ENCODE measurements around the gene ZNF254. TPM values are rescaled to one million over a fixed set of nuclear protein-coding genes. Genes with fewer than 3 reads are reported as not detected.

The ZNF254 gene
- total and polyA plus RNA-seq, 2 of the 4 experiments (the other 2 are of a cell fraction): 4.4 to 8.8 TPM

- H4K91ac ChIP-seq (ENCODE audit: insufficient read depth, low read depth, low read length): no peak overlapping the region
- no peak overlapping the region for H2AK9ac ChIP-seq (replicated peaks; ENCODE audit: low read depth, low read length, poor library complexity)
- H2BK5ac ChIP-seq (ENCODE audit: low read depth, low read length, poor library complexity, severe bottlenecking): peak overlapping the region; percentile 62
- H3K27me3 ChIP-seq (ENCODE audit: control insufficient read depth, insufficient read depth, low read length): no peaks in the 10 kb centered on the region
- intact Hi-C loops (cut with micrococcal nuclease) (loop anchor here (1.0 kb wide), 1 partner anchor 53 kb away; the partner anchor contains the start of gene ZNF254), dilution Hi-C loops (cut with HindIII; ENCODE audit: low sequenced_read_pairs, unreplicated experiment) (no loop called here), in situ Hi-C loops (cut with MboI; ENCODE audit: low sequenced_read_pairs) (loop anchor here (25.0 kb wide), 1 partner anchor 778 kb away; no protein-coding TSS in a partner anchor)
- no peak overlapping the region for H2BK15ac ChIP-seq (ENCODE audit: low read depth, low read length)
- ChIA-PET CTCF (no interaction called here), POLR2A (ENCODE audit: unreplicated experiment) (no interaction called here)
- H3K9me3 ChIP-seq (ENCODE audit: control insufficient read depth, insufficient read depth, low read length): peaks cover 25% of the 10 kb centered on the region
- H3K56ac ChIP-seq (ENCODE audit: extremely low read depth, insufficient read depth, low read length): no peak overlapping the region
- no peak overlapping the region for H3K4me3 ChIP-seq (ENCODE audit: insufficient read depth, low read depth, low read length)
- H3K18ac ChIP-seq (ENCODE audit: low read depth, low read length): no peak overlapping the region
- no peak overlapping the region for H3K14ac ChIP-seq (replicated peaks; ENCODE audit: low read depth, low read length)
- H3K36me3 ChIP-seq (ENCODE audit: control insufficient read depth, insufficient read depth, low read length): peaks cover 12% of the 10 kb centered on the region
- no peak overlapping the region for H4K5ac ChIP-seq (ENCODE audit: low read depth, low read length)
- no peak overlapping the region for H2AK5ac ChIP-seq (ENCODE audit: low read depth, low read length)
- no peak for DNase-seq
- no peak overlapping the region for H4K8ac ChIP-seq (ENCODE audit: low read depth in 2 of 2, low read length in 2 of 2)
- TF ChIP-seq MAZ (IDR thresholded peaks at IDR 0.05; ENCODE audit: borderline replicate concordance, low read depth, low read length): no peak
- TF ChIP-seq MAFK (IDR thresholded peaks at IDR 0.05; ENCODE audit: low read depth, low read length): peak; percentile 91
- TF ChIP-seq ELK1 (IDR thresholded peaks at IDR 0.05; ENCODE audit: borderline replicate concordance, low read depth, low read length): no peak
- peaks cover 2% of the 10 kb centered on the region; the same call in 1 of the 2 replicates for H3K4me1 ChIP-seq (ENCODE audit: control insufficient read depth, insufficient read depth, low read length)
- no peak overlapping the region for H3K27ac ChIP-seq (ENCODE audit: insufficient read depth, low read length)
- no peak overlapping the region for H2BK20ac ChIP-seq (ENCODE audit: low read depth, low read length)
- H3K9me1 ChIP-seq (ENCODE audit: insufficient read depth, low read length): no peaks in the 10 kb centered on the region
- no peak overlapping the region for H3K23ac ChIP-seq (ENCODE audit: low read depth, low read length)
- H2BK120ac ChIP-seq (ENCODE audit: low read depth, low read length): no peak overlapping the region
- peaks cover 5 to 6% of the 10 kb centered on the region in 2 experiments; a peak in 2 of 4 replicates for H3K79me1 ChIP-seq (ENCODE audit: low read depth in 1 of 2, low read length in 2 of 2)
- no peaks in the 10 kb centered on the region for H4K20me1 ChIP-seq (ENCODE audit: insufficient read depth, low read length)
- BruUV-seq (replicated peaks): no TSS peak
- H2AFZ ChIP-seq (replicated peaks; ENCODE audit: low read length, poor library complexity): no peak overlapping the region
- ATAC-seq (ENCODE audit: low read depth): no peak
- no peak overlapping the region for H3K9ac ChIP-seq (ENCODE audit: low read depth, low read length)
- H3K4ac ChIP-seq (ENCODE audit: low read depth, low read length): no peak overlapping the region
- no peak overlapping the region for H3K4me2 ChIP-seq (ENCODE audit: low read depth, low read length)
These were observed 53.6 kb downstream of the ZNF254 start for GRCh38 chr19:24140591-24140990.

Data from IMR-90 (cell line).